ENCODE measurements around the gene SLC41A3.

SLC41A3 gene

GRCh38 chr3:126119008-126119675 is 35.2 kb upstream of the SLC41A3 start:
- no peak for DNase-seq

- DNase-seq, result no peak
Measured at GRCh38 chr3:126118591-126118990, 34.7 kb upstream of the SLC41A3 start.

- no peak for DNase-seq
Measured at GRCh38 chr3:126117786-126118185, 33.9 kb upstream of the SLC41A3 start.

- DNase-seq, result no peak
Measured at GRCh38 chr3:126117212-126117611, 33.3 kb upstream of the SLC41A3 start.

GRCh38 chr3:126116526-126116925 is 32.6 kb upstream of the SLC41A3 start:
- no peak for DNase-seq

GRCh38 chr3:126114443-126115386 is 30.8 kb upstream of the SLC41A3 start:
- no peak for DNase-seq

- DNase-seq, result no peak
Measured at GRCh38 chr3:126113733-126114442, 30.0 kb upstream of the SLC41A3 start.

- DNase-seq, result no peak
Measured at GRCh38 chr3:126113238-126113555, 29.3 kb upstream of the SLC41A3 start.

GRCh38 chr3:126112531-126113237 is 28.8 kb upstream of the SLC41A3 start:
- DNase-seq, result no peak

- DNase-seq, result no peak
Measured at GRCh38 chr3:126111566-126112475, 27.9 kb upstream of the SLC41A3 start.

GRCh38 chr3:126111126-126111551 is 27.2 kb upstream of the SLC41A3 start:
- DNase-seq, result no peak

GRCh38 chr3:126110431-126111125 is 26.7 kb upstream of the SLC41A3 start:
- no peak for DNase-seq

GRCh38 chr3:126109880-126110235 is 25.9 kb upstream of the SLC41A3 start:
- DNase-seq, result no peak

GRCh38 chr3:126109146-126109879 is 25.4 kb upstream of the SLC41A3 start:
- no peak for DNase-seq

- no peak for DNase-seq
Measured at GRCh38 chr3:126108676-126109050, 24.7 kb upstream of the SLC41A3 start.

- no peak for DNase-seq
Measured at GRCh38 chr3:126107957-126108675, 24.2 kb upstream of the SLC41A3 start.

- DNase-seq, result no peak
Measured at GRCh38 chr3:126107203-126107939, 23.4 kb upstream of the SLC41A3 start.

GRCh38 chr3:126106336-126107202 is 22.6 kb upstream of the SLC41A3 start:
- DNase-seq, result no peak

Data from MV-4-11 (cell line).